GM19452 (cell line): Measurements from ENCODE around the gene MGAT5.
A peak's percentile ranks its signal among the peaks of the same experiment; 100 is the strongest.

Source experiments
- ATAC-seq: cut with Tn5 transposase; IDR thresholded peaks from one replicate; pipeline ENCODE4 v1.9.1; 2021; ENCODE audit not compliant: unreplicated experiment

Gene MGAT5

DNA sequence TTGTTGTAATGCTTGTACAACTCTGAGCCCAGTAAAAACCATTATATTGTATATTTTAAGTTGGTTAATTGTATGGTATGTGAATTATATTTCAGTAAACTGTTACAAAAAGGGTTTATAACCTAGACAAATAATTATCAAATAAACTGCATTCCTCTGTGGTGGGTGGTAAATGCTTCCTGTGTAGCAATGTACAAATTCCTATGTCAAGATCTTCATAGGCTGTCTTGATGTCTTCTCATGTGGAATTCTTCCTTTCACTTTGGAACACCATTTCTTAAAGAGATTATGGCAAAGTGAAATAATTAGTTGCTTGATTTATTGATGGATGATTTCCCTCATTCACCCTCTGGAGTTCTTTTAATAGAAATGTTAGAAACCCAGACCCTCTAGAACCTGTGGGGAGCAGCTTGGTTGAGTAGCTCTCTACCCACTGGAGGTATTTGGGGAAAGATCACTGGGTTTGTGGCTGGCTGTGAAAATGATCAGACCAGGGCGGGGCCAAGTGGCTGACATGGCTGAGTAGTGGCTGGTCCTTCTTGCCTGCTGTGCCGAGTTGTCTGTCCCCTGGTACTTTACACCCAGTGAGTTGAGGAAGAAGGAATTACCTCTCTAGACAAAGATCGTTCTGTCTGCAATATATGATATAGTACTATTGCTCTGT lies 22.4 kb upstream of the MGAT5 start:
- peak; percentile 14 for ATAC-seq

DNA sequence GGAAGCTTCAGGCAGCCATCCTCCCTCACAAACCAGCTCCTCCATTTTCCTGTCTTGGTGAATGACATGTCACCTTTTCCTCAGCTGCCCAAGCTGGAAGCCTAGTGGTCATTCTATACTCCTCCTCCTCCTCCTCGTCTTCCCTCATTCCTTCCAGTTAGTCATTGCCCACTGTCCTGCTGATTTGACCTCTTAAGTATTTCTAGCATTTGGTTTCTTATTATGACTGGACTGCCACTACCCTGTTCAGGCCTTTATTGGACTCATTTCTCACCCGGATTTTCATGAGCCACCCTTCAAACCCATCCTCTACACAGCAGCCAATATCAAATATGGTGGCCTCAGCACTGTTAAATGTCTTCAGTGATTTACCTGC lies 21.9 kb upstream of the MGAT5 start:
- ATAC-seq = peak; percentile 35

DNA sequence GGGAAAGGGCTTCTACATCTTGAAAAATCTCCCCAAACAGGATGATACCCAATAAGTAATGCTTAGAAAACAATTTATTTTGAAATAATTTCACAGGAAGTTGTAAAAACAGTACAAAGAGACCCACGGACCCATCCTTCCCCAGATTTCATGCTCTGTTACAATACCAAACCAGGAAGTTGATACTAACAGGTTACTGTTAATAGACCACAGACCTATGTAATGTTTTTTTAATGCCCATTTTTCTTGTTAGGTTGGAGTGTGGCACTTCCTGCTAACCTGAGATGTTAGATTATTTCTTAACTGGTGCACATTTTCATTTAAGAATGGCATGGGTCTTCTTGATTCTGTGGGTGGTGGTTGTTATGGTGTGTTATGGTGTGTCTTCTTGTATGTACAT lies 21.4 kb upstream of the MGAT5 start:
- ATAC-seq = peak; percentile 32

DNA sequence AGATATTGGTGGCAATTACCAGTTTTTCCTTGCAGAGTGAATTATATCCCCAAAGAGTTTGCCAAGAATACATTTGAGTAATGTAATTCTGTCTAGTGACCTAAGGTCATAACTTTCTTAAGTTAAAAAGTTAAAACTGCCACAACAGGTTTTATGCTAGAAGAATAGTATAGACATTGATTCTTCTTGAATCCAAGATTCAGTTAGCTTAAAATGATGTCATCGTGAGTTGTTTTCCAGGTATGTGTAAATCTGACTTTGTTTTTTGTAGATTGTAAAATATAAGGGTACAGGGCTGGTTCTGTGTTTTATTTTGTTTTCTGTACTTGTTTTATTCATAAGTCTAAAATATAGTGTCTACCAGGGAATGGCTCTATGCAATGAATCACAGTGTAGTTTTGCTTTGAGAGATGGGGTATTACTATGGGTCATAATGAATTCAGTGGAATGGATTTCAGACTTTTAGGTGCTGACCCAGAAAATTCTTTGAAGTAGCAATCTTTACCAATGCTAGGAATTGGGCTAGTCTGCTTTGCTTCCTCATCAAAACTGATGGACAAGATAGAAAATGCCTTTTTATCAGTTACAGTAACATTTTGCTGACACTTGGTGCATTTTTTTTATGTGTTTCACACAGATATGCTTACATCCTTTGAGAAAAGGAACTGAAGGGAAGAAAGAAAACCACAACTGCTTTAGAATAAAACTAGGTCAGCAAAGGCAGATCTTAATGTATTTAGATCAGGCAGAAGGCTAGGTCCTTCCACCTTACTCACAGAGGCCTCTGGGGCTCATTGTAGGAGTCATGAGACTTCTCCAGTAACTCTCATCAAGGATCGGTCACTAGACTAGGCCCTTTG lies 20.8 kb upstream of the MGAT5 start:
- ATAC-seq = peak; percentile 29

GRCh38 chr2:134233728-134234136 lies 20.1 kb upstream of the MGAT5 start:
- peak; percentile 56 for ATAC-seq

- ATAC-seq = no peak
Measured at GRCh38 chr2:134234535-134234934, 19.3 kb upstream of the MGAT5 start.

DNA sequence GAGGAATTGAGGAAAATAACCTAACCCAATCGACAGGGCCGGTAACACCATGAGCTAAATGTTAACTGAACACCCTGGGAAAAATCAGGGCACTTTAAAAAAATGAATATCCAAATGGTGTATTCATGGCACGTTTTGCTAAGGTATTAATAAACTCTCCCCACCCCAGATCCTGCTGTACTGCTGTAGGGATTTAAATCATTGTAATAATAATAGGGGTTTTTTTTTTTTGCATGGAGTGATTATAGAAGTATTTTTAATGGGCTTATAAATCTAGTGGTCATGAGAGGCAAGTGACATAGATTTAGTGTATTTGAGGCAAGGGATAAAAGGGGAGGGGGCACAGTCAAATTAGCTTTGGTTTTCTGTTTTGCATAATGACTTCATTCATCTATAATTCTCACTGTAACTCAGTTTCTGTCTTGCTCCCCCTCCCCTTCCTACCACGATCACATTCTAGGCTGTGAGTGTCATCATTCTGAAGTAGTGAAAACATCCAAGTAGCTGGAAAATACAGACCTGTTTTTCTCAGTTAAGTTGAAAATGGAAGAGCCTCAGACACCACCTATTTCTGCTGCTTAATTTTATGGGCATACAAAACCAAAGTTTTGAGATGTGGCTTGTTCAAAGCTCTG lies 18.2 kb upstream of the MGAT5 start:
- ATAC-seq = no peak

- no peak for ATAC-seq
Measured at GRCh38 chr2:134238371-134238770, 15.5 kb upstream of the MGAT5 start.

DNA sequence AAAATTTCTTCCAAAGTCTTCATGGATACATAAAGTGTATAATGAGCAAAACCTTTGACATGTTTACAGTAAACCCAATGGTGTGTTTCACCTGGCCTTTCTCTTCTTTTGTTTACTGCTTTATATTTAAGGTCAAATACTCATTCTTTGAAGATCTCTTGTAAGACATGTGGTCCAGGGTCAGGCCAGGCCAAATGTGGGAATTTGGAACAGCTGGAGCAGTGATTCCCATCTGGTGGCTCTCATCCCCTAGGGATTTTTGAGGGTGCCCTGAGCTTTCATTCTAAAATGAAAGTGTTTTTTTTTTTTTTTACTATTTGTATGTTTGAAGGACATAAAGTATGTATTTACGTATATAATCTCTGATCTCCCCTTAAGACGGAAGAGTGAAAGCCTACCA lies 13.8 kb upstream of the MGAT5 start:
- ATAC-seq = no peak

DNA sequence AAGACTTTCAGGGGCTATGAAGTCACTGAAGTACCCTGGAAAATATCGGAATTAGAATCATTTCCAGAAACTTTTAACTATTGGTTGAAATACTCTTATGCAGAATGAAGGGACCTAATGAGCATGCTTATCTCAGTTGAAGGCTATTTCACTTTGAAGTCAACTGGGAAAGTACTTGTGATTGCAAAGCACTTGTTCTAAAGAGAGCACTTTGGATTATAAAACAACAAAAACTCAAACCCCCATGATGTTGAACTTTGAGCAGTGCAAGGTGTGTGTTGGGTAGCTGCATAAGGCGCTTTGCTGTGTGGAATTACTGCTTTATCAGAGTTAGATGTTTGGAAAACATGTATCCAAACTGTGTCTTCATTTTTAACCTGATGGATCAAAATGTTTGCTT lies 12.0 kb upstream of the MGAT5 start:
- no peak for ATAC-seq

DNA sequence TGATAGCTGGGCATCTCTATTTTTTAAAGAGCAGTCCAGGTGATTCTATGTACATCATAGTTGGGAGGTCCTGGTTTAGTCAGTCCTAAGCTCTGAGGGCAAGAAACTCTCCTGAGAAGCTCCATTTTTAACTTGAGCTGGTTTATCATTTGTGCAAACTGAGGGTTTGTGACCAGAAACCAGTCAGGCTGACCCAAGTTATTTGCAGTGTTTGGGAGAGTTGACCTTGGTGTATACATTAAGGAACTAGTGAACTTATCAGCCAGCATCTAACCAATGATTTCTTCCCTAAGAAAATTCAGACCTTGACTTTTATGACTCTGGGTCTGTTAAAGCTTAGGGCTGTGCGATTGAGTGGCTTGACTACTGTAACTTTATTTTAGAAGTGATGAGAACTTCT lies 10.6 kb upstream of the MGAT5 start:
- no peak for ATAC-seq

GRCh38 chr2:134244086-134244485 lies 9.8 kb upstream of the MGAT5 start:
- ATAC-seq = no peak

GRCh38 chr2:134244587-134244986 lies 9.3 kb upstream of the MGAT5 start:
- no peak for ATAC-seq

DNA sequence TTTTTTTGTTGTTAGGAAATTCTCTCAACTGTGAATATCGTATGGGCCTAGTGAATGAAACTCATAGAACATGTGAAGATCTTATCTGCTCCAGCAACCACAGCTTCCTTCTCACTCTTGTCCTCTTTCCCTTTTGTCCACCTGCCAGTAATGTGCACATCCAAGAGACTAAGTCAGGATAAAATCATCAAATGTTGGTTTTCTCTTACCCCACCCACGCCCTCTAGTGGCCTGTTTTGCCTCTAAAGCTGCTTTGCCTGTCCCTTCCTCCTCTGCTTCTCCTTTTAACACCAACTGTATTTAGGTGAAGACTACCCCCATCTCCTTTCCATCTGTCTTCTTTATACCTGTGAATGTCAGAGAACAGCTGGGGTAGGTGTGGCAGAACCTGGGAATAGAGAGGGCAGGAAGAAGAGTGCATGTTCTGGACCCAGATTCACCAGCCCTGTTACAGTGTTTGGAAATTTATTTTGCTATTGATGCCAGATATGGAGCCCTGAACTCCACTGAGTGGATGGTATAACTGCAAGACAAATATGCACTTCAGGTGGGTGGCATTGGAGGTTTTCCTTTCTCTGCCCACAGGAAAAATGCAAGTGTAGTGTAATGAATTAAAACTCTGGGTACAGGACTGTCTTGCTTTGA lies 8.4 kb upstream of the MGAT5 start:
- ATAC-seq = no peak

DNA sequence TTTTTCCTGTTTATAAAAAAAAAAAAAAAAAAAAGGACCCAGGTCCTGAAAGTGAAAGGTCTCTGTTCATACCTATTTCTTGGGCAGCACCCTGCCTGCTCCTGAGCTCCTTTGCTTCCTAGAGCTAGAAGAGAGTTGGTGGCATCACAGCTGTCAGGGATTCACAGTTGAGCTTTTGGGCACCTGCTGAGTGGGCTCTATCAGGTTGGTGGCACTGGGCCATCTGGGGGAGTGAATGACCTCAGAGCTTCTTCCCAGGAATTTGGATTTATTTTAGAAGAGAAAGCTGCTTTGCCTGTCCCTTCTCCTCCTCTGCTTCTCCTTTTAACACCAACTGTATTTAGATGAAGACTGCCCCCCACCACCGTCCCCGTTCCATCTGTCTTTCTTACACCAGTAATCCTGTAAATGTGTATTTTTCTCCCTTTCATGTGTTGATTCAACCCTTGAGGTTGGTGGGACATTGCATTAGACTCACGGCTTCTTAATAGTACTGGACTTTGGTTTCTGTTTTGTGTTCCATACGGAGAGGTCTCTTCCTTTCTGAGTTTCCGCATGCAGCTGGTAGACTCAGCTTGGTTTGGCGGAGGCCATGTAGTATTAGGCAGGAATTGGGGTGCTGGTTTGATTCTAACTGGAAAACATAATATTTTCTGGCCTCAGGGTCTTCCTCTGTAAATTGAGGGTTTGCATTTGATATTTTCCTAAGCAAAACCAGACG lies 7.6 kb upstream of the MGAT5 start:
- no peak for ATAC-seq

GRCh38 chr2:134247679-134248078 lies 6.2 kb upstream of the MGAT5 start:
- ATAC-seq = peak; percentile 39

DNA sequence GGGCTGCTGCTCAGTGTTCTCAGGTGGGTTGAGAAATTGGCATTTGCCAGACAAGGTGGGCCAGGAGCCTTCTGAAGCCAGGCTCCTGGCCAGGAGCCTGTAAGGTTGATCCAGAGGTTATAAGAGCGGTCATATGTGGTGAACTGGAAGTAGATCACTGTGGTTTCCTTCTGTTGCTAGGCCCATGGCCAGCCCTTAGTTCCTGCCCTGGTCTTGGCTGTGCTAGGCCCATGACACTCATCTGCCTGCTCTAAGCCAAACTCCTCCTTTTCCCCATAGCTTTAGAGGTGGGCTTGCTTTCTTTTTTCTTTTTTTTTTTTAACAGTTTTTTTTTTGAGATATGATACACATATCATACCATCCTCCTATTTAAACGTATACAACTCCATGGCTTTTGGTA lies 5.0 kb upstream of the MGAT5 start:
- ATAC-seq = no peak

GRCh38 chr2:134249755-134250154 lies 4.1 kb upstream of the MGAT5 start:
- ATAC-seq = no peak

GRCh38 chr2:134250840-134251461 lies 2.9 kb upstream of the MGAT5 start:
- ATAC-seq = no peak

GRCh38 chr2:134252092-134252750 lies 1.7 kb upstream of the MGAT5 start:
- no peak for ATAC-seq
